ENCODE results near the gene KCNJ1.
A peak's percentile ranks its signal among the peaks of the same experiment; 100 is the strongest.

Gene KCNJ1

GRCh38 chr11:128867277-128867676 lies at the start of gene KCNJ1:
TSS of gene KCNJ1 (minus strand) at chr11:128867296. CDS start at chr11:128840243, 27,053 bp downstream.
- DNase-seq: no peak

- no peak for DNase-seq
Observed at GRCh38 chr11:128916681-128917080, 49.6 kb upstream of the KCNJ1 start.

GRCh38 chr11:128916037-128916572 lies 49.0 kb upstream of the KCNJ1 start:
- DNase-seq: no peak

- no peak for DNase-seq
Observed at GRCh38 chr11:128915149-128915521, 48.0 kb upstream of the KCNJ1 start.

GRCh38 chr11:128914216-128915148 lies 47.4 kb upstream of the KCNJ1 start:
- DNase-seq: no peak

GRCh38 chr11:128913806-128914205 lies 46.7 kb upstream of the KCNJ1 start:
- no peak for DNase-seq

- no peak for DNase-seq
Observed at GRCh38 chr11:128911701-128912100, 44.6 kb upstream of the KCNJ1 start.

GRCh38 chr11:128911239-128911638 lies 44.1 kb upstream of the KCNJ1 start:
- DNase-seq: no peak

- no peak for DNase-seq
Observed at GRCh38 chr11:128910576-128910975, 43.5 kb upstream of the KCNJ1 start.

- no peak for DNase-seq
Observed at GRCh38 chr11:128909438-128910125, 42.5 kb upstream of the KCNJ1 start.

GRCh38 chr11:128908391-128909246 lies 41.5 kb upstream of the KCNJ1 start:
- DNase-seq: peak; percentile 62

GRCh38 chr11:128907585-128907984 lies 40.5 kb upstream of the KCNJ1 start:
- DNase-seq: no peak

- DNase-seq: no peak
Observed at GRCh38 chr11:128906185-128907050, 39.3 kb upstream of the KCNJ1 start.

GRCh38 chr11:128905345-128906184 lies 38.5 kb upstream of the KCNJ1 start:
- DNase-seq: no peak

GRCh38 chr11:128904656-128905344 lies 37.7 kb upstream of the KCNJ1 start:
- DNase-seq: peak; percentile 89

- DNase-seq: no peak
Observed at GRCh38 chr11:128904303-128904655, 37.2 kb upstream of the KCNJ1 start.

- DNase-seq: peak; percentile 48
Observed at GRCh38 chr11:128903248-128904061, 36.4 kb upstream of the KCNJ1 start.

GRCh38 chr11:128902515-128903066 lies 35.5 kb upstream of the KCNJ1 start:
- DNase-seq: peak; percentile 78
